Measurements from ENCODE around the gene DRD1.

The DRD1 gene

DNA sequence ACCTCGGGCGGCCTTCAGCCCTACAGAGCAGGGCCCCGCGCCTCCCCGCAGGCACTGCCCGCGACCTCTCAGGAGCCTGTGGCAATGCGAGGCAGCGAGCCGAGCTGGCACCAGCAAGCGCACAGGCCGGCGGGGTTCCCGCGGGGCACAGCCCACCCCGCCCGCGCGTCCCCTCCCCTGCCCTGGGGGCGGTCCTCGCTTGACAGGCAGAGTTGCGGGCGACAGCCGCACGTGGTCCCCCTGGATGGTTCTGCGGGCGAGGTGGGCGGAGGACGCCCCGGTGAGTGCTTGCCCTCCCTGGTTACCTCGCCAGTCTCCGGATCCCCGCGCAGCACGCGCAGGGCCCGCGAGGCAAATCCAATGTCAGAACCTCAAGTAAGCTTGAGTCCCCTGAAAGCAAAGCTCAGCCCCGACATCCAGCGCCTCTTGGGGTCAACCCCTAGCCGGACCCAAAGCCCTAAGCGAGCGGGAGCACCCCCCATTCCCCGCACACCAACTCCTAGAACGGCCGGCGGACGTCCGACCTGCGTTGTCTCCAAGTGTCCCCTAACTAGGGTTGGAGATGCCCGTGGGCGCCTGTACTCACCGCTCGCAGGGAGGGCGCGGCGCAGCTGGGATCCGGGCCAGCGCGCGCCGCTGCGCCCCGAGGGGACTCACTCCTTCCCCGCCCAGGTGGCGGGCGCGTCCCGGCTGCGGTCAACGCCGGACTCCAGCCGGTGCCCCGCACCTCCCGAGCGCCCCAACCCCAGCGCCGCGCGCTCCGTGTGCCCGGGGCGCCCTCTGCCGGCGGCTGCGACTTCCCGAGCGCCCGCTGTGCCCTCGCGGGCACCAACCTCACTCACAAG is at the start of gene DRD1:
Gene DRD1, minus strand, starts transcription at position 123 of the 845 bp plus-strand sequence. CDS start 1,083 bp downstream, outside the sequence.
- DNase-seq (ENCODE audit: low read depth), result peak; percentile 1

DNA sequence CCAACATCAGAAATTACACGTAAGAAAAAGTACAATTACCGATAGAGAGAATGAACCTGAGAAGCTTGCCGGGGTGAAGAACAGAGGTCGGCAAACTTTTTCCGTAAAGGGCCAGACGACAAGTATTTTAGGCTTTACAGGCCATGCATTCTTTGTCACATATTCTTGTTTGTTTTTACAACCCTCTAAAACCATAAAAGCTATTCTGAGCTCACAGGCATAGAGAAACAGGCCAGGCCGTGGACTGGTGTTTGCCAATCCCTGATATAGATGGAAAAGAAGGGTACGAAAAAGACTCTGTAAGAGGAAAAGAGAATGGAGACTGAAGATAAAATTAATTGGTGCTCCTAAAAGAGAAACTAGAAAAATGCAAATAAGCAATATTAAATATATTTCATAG is 49.7 kb upstream of the DRD1 start:
- DNase-seq (ENCODE audit: low read depth), result no peak

DNA sequence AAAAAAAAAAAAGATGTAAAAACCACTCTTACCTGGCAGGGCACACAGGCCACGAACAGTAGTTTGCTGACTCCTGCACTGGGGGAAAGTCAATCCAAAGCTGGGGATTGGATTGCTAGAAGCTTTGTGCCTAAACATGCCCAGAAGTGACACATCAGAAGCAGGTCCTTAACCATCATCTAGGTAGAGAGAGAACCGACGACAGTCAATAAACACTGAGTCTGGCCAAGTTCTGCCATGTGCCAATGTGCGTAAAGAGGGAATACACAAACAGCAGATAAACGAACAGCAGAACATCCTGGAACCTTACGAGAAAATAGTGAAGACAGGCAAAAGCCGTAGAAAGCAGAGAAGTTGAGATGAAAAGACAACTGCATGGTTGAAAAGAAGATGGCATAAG is 49.3 kb upstream of the DRD1 start:
- DNase-seq (ENCODE audit: low read depth), result no peak

DNA sequence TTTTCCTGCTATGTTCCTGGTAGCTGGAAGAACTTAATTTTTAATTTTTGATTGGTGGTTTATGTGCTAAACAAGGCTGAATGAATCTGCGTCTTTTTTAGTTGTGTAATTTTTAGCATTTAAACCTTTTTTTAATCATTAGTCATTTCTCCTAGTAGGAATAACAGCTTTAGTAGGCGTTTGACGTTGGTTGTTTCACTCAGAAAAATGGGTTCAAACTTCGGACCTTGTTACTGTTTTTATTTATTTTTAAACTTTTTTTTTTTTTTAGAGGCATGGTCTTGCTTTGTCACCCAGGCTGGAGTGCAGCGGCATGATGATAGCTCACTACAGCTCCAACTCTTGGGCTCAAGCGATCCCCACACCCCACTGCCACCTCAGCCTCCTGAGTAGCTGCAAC is 47.2 kb upstream of the DRD1 start:
- no peak for DNase-seq (ENCODE audit: low read depth)

DNA sequence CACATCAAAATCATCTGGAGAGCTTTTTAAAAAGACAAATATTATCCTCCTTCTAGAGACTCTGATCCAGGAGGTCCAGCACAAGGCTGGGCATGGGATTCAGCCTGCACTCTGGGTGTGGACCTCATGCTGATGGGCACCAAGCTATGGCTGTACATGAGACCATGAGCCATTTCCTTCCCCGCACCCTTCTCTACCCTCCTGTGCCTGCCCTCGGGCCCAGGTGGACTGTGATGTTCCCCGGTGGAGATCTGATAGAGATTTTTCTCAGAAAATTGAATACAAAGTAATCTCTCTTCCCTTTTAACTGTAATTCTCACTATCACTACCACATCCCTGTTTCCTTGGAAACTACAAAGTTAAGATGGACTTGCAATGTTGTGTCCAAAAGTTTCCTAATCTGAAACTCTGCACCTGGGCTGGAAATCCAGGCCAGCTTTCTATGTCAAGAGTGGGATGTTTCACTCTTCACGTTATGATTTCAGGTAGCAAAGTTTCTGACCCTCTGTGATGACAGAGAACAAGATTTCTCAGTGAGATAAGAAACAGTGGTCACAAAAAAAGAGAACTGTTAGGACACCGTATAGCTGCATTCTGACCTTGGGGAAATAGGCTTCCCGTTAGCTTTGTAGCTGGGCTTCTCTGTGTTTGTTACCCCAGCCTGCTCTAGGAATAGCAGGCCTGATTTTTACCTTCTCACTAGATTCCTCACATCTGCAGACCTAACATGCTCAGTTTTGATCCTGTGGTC is 45.9 kb upstream of the DRD1 start:
- DNase-seq (ENCODE audit: low read depth), result no peak

DNA sequence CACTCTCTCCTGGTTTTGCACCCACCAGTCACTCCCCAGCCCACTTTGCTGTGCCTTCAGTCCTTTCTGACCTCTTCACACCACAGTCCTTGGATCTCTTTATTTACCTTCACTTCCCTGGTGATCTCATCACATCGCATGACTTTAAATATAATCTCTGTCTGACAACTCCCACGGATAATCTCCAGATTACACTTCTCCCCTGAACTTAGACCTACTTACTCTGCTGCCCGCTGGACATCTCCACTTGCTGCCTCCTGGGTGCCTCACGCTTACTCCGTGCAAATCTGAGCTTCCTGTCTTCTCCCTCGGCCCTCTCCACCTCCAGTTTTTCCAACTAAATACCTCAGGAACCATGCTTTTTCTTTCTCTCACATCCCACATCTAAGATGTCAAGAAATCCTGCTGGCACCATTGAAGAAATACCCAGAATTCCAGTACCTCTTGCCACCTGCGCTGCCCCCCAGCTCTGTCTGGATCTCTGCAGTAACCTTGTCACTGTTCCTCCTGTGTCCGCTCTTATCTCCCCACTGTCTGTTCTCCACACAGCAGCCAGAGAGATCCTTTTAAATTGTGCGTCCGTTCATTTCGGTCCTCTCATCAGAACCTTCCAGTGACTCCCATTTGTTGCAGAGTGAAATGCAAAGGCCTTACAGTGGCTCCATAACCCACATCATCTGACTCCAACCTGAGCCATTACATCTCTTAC is 43.7 kb upstream of the DRD1 start:
- no peak for DNase-seq (ENCODE audit: low read depth)

DNA sequence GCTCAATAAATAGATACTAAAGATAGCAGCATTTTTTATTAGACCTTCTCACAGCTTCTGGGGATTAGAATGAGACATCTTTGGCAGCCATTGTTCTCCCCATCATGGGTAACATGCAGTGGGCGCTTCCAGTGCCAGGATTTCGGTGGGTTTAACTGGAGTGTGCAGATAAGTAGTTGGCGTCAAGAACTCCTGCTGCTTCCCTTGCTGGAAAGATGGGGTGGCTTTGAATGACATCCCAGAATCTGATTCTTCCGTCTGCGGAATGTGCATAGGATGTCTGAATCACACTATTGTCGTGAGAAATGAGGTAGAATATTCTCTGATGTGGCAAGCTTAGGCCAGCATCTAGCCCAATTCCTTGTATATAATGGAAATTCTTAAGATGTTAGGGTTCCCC is 41.6 kb upstream of the DRD1 start:
- no peak for DNase-seq (ENCODE audit: low read depth)

DNA sequence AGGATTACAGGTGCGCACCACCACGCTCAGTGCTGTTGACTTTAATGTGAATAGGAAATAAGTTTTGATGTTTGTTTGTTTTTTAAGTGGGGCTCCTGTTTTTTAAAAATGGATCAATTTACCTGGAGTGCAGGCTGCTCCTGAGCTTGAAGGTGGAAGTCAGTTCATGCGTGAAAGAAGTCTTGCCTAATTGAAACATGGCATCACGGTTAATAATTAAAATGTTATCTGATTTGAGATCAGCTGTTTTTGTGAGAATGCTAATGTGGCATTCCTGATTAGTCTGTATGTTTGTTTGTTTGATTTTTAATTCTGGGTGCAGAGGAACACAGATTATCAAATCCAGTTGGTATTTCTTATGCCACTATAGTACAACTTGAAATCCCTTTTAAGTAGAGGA is 40.8 kb upstream of the DRD1 start:
- DNase-seq (ENCODE audit: low read depth), result no peak

DNA sequence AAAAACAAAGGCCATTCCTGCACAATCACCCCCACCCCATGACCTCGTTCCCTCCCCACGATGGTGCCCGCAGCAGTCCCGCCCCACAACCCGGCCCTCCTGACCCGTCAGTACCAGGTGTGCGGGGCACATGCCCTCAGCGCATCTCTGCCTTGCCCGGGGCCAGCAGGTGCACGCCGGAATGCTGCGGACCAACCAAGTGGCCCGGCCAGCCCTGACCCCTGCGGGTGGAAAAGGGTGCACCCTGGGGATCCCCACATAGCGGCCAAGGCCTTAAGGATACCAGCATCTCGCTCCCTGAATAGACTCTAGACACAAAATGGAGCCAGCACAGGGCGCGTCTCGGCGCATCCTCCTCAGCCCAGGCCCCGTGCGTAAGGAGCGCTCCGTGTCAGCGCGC is 40.3 kb upstream of the DRD1 start:
- no peak for DNase-seq (ENCODE audit: low read depth)

DNA sequence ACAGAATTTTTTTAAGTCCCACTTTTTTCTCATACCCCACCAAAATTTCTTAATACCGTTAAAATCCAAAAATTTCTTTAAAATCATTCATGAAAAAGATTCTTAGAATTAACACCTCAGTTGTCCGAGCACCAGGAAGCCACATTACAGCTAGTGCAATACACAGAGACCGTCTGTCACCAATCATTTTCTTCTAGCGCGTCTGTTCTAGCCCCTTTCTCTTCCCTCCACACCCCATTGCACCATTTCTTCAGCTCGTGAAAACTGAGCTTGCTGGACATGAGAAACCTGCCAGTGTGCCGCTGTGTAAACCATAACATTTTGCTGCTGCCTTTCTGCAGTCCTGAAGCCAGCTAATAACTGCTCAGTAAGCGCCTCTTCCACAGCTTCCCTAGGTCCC is 39.4 kb upstream of the DRD1 start:
- no peak for DNase-seq (ENCODE audit: low read depth)

DNA sequence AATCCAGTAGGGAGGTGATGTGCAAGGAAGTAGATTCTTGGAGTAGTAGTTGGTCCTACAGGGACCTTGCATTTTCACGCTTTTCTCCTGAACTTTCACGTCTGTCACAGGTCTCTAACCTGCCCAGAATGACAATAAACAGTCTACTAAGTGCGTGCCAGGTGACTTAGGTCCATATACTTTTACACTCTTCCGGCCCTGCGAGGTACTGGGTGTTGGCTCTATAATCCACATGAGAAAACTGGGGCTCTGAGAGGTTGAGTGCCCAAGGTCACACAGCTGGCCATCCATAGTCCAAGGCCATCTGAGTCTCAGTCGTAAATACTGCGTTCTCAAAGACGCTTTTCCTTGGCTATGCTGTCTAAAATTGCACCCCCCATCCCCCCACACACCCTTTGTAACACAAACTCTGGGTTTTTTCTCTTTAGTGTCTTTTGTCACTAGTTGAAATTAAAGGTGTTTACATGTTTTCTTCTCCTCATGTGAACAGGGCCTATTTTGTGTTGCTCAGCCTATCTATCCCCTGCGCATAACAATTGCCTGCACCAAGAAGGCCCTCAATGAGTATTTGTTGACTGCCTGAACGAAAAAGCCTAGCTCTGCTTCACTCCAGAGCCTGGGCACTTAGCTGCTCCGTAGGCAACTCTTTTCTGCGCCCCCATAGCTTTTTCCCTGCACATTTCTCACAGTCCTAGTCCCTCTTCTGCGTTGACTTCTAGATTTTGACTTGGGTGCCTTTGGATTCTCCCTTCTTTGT is 35.3 kb upstream of the DRD1 start:
- DNase-seq (ENCODE audit: low read depth), result no peak

DNA sequence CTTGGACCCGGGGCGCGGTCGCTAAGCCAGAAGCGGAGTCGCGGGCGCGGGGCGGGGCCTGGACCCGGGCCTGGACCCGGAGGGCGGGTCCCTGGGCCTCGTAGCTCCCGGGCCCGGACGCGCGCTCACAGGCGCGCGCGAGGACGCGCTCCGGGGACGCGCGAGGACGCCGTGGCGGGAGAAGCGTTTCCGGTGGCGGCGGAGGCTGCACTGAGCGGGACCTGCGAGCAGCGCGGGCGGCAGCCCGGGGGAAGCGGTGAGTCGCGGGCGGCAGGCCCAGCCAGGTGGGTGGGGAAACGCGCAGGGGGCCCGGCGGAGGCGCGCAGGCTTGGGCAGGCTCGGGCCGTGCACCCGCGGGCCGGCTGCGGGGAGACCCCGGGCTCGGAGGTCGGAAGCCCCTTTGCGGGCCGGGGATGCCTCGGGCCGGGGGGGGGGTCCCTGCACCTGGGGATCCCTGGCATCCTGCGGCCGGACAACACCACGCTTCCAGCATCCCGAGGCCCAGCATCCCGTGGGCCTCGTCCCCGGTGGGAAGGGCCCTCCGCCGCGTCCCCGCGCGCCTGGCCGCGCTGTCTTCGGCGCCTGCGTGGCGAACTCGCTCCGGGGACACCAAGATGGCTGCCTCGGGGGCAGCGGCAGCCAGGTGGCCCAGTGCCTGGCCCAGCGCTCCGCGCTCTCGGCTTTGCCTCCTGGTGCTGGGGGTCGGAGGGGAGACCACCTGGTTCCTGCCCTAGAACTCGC is 34.6 kb upstream of the DRD1 start, which contains the start of gene SFXN1:
Gene SFXN1, plus strand, starts transcription at position 177 of the 741 bp plus-strand sequence. CDS start 13,544 bp downstream, outside the sequence.
- DNase-seq (ENCODE audit: low read depth), result peak; percentile 71

DNA sequence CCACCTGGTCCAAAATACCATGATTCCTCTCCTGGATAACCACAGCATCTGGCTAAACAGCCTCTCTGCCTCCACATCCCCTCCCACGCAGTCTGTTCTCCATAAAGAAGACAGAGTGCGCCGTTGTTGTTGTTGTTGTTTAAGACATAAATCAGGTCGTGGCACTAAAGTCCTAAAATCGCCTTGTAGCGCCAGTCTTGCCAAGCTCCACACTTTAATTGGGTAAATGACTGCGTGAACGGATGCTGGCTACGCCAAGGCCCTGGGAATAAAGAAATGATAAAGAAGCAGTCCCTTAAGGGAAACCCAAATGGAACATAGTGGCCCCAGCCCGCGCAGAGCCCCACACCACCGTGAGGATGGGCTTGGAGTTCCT is 34.0 kb upstream of the DRD1 start:
- no peak for DNase-seq (ENCODE audit: low read depth)

DNA sequence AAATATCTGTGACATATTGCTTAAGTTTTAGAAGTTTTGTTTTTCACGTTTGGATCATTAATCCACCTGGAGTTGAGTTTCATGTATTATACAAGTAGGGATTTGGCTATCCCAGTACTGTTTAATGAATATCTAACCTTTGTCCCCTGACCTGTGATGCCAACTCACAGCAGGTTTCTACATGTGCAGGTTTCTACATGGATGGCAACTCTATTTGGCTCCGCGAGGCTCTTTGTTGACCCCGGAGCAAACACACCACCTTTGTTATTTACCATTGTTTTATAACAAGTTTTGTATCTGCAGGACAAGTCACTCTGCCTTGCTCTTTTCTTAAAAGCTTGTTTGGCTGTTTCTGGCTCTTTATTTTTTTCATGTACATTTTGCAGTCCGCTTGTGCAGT is 33.5 kb upstream of the DRD1 start:
- no peak for DNase-seq (ENCODE audit: low read depth)

DNA sequence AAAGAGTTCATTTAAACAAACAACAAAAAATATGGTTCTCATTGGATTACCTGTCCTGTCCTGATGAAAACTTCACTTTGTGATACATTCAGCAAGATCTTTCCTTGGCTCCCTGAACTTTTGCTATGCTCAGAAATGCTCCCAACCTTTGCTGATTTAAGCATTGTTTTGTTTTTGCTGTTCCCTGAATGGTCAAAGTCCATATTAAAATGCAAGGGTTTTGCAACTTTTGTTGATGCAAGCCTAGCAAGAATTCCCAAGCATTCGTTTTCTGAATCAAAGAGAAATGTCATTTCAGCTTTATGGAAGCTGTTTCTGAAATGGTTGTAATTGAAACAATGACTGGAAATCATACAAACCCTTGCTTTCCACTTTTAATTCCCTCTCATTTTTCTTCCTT is 31.3 kb upstream of the DRD1 start:
- no peak for DNase-seq (ENCODE audit: low read depth)

DNA sequence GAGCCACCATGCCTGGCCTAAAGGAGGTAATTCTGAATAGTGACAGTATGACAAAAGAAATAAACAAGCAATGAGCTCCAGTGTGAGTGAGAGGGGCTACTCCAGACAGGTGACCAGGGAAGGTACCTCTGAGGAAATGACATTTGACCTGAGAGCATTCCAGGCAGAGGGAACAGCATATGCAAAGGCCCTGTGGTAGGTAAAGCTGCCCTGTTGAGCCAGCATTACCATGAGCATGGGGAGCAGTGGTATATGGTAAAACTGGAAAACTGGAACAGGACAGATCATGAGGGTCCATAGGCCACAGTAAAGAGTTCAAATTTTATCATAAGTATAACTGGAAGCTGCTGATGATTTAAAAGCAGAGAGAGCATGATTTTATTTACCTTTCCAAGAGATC is 28.4 kb upstream of the DRD1 start:
- no peak for DNase-seq (ENCODE audit: low read depth)

DNA sequence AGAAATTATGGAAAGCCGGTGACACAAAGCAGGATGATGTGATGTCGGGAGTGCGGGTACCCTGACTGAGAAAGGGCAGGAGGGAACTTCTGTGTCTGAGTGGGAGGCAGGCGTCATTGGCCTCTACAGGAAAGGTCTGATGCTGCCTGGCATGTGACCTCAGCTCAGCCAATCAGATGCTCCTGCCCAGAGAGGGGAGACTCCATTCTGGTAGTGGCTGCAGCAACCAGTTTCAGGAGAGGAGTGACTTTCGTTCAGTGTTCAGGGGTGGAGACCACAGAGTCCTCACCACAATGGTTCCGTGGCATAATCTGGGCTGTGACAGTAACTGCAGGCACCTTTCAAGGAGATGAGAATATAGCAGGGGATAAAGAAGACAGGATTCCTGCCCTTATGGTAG is 27.6 kb upstream of the DRD1 start:
- no peak for DNase-seq (ENCODE audit: low read depth)

DNA sequence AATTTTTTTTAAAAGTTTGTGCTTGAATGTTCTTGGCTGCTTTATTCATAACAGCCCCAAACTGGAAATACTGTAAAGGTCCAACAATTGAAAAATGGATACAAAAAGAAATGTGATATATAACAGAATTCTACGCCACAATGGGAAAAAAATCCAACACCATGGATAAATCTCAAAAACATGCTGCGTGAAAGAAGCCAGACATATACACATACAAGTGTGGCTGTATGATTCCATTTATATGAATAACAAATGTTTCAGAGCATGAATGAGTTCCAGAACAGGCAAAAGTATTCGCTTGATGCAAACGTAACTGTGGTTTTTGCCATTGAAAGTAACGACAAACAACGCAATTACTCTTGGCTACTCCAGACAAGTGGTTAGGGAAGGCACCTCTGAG is 27.2 kb upstream of the DRD1 start:
- DNase-seq (ENCODE audit: low read depth), result no peak

DNA sequence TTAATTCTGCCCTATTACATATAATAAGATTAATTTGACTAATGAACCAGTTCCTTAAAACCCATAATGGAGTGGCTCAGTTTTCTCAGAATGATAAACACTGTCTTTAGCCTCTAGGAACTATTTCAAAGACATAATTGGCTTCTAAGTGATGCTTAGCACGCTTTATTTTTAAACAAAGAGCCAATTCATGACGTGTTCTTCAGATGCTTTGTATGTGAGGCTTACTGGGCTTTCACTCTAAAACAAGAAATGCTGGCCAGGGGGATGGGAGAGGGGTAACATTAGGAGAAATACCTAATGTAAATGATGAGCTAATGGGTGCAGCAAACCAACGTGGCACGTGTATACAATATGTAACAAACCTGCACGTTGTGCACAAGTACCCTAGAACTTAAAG is 26.8 kb upstream of the DRD1 start:
- DNase-seq (ENCODE audit: low read depth), result no peak

DNA sequence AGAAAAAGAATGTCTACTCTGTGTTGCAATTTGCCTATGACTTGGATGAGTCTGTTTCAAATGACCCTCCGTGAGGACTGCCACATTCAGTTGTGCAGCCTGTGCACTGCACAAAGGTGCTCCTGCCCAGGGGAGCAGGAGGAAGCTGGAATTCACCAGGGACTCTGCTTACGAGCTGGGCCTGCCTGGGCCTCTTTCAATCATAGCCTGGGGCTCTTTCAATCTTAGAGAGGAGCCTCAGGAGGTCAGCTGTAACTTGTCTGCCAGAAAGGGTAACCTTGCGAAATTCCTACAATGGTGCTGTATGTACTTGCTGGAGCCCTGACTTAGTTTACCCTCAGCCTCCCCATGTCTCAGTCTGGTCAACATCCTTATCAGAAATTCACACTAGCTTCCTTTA is 25.9 kb upstream of the DRD1 start:
- DNase-seq (ENCODE audit: low read depth), result no peak

DNA sequence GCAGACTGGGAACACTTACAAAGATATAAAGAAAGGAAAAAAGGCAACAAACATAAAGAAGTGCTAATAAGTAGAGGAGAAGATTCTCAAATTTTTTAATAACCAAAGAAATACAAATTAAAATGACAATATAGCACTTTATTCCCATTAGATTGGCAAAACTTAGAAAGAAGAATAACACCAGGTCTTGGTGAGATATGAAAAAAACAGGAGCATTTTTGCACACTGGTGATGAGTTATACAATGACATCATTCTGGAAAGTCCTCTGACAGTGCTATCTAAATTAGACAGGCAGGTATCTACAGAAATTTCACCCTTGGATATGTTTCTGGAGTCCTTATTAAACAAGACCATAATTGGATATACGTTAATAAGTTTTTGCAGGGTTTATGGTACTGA is 24.9 kb upstream of the DRD1 start:
- DNase-seq (ENCODE audit: low read depth), result no peak
